PC-9 (cell line): ENCODE measurements around the gene CEACAM1. TPM values are rescaled to one million over a fixed set of nuclear protein-coding genes. Genes with fewer than 3 reads are reported as not detected.

Experiments
- BruUV-seq: library from RNA; stranded (reverse); fragments of 400-500 nt; replicated peaks from 2 replicates; lab custom pipeline; 2021; lab: Mats Ljungman, UMichigan
- CTCF ChIA-PET: fragments of 300-600 bp; sonication (Branson Sonifier 250); formaldehyde crosslinking; loops from one replicate; lab custom pipeline; 2022; ENCODE audit warnings: antibody characterized with exemption; lab: Charles Lee
- POLR2A ChIA-PET: fragments of 300-600 bp; sonication (Branson Sonifier 250); formaldehyde crosslinking; loops from one replicate; lab custom pipeline; 2022; ENCODE audit warnings: antibody characterized with exemption; ENCODE audit not compliant: unreplicated experiment; lab: Charles Lee
- DNase-seq, 2 experiments: peaks; one replicate each; pipeline versions ENCODE4 v3.0.0 to v3.0.0-alpha.2; 2015 to 2022; ENCODE audit warnings: mixed read lengths in 1 of 2
- H2AFZ ChIP-seq: fragments of 200-600 bp; sonication (generic); 2 replicates; pipeline ENCODE4 v1.8.1; 2017; ENCODE audit warnings: antibody characterized with exemption
- H3F3A ChIP-seq: fragments of 200-600 bp; sonication (generic); 2 replicates; pipeline ENCODE4 v1.8.1; 2017; ENCODE audit warnings: antibody characterized with exemption, mild to moderate bottlenecking, low read depth; ENCODE audit not compliant: insufficient read depth
- H3K27ac ChIP-seq: fragments of 200-600 bp; sonication (generic); 2 replicates; pipeline ENCODE4 v1.6.1; 2016; ENCODE audit warnings: mixed run types
- H3K27me3 ChIP-seq: fragments of 200-600 bp; sonication (generic); 2 replicates; pipeline ENCODE4 v1.6.1; 2016; ENCODE audit warnings: low read depth, mixed run types; ENCODE audit not compliant: insufficient read depth
- H3K36me3 ChIP-seq: fragments of 200-600 bp; sonication (generic); 2 replicates; pipeline ENCODE4 v1.6.1; 2016; ENCODE audit warnings: low read depth, mixed run types
- H3K4me1 ChIP-seq: fragments of 200-600 bp; sonication (generic); replicated peaks from 2 replicates; pipeline ENCODE4 v1.6.1; 2016; ENCODE audit warnings: mixed run types; ENCODE audit not compliant: insufficient read depth
- H3K4me2 ChIP-seq: fragments of 200-600 bp; sonication (generic); 2 replicates; pipeline ENCODE4 v1.6.1; 2017; ENCODE audit warnings: mixed run types
- H3K4me3 ChIP-seq: fragments of 200-600 bp; sonication (generic); 2 replicates; pipeline ENCODE4 v1.6.1; 2016; ENCODE audit warnings: mixed run types
- H3K79me2 ChIP-seq: fragments of 200-600 bp; sonication (generic); 2 replicates; pipeline ENCODE4 v1.6.1; 2017; ENCODE audit warnings: low read depth, mixed run types
- H3K9me2 ChIP-seq: fragments of 200-600 bp; sonication (generic); 2 replicates; pipeline ENCODE4 v1.8.1; 2017; ENCODE audit warnings: mild to moderate bottlenecking; ENCODE audit not compliant: insufficient read depth
- H3K9me3 ChIP-seq: fragments of 200-600 bp; sonication (generic); 2 replicates; pipeline ENCODE4 v1.8.1; 2016; ENCODE audit warnings: low read depth; ENCODE audit not compliant: insufficient read depth
- H4K20me1 ChIP-seq: fragments of 200-600 bp; sonication (generic); 2 replicates; pipeline ENCODE4 v1.8.1; 2017; ENCODE audit not compliant: insufficient read depth
- CTCF ChIP-seq: fragments of 200-600 bp; sonication (generic); conservative IDR thresholded peaks from 2 replicates; pipeline ENCODE4 v1.6.1; 2017; ENCODE audit warnings: mixed run types, antibody characterized with exemption, mild to moderate bottlenecking, moderate library complexity
- EZH2 ChIP-seq: fragments of 200-600 bp; sonication (generic); IDR thresholded peaks from 2 replicates; pipeline ENCODE4 v1.8.0; 2017; ENCODE audit warnings: antibody characterized with exemption, low read depth
- intact Hi-C: fragments of 100-400 bp; cut with micrococcal nuclease; formaldehyde crosslinking; loops from one replicate; pipeline ENCODE4 v1.10.0; 2022; ENCODE audit not compliant: unreplicated experiment
- total RNA-seq: library from RNA; stranded (reverse); gene quantifications from 2 replicates; pipeline ENCODE4 v1.2.3, GENCODE V29; 2021

Gene CEACAM1
- total RNA-seq, 1 experiment from 2014 or later: 1.6 TPM

GRCh38 chr19:42479736-42480135 lies 48.5 kb downstream of the CEACAM1 start:
- no peak overlapping the region; the same call in 1 of the 2 replicates for H3K27ac ChIP-seq
- H2AFZ ChIP-seq: no peak overlapping the region
- no peak overlapping the region for H3K4me3 ChIP-seq
- H3K27me3 ChIP-seq: no peaks in the 10 kb centered on the region
- peaks cover 14% of the 10 kb centered on the region; the same call in 1 of the 2 replicates for H3F3A ChIP-seq
- no peaks in the 10 kb centered on the region for H3K9me3 ChIP-seq
- H3K4me2 ChIP-seq: no peak overlapping the region
- intact Hi-C loops: no loop called here
- no peaks in the 10 kb centered on the region for H3K79me2 ChIP-seq
- POLR2A ChIA-PET: no interaction called here
- H4K20me1 ChIP-seq: no peaks in the 10 kb centered on the region
- DNase-seq: peak in 1 of 2 experiments; percentile 61
- no peaks in the 10 kb centered on the region for H3K36me3 ChIP-seq
- BruUV-seq: no TSS peak
- TF ChIP-seq CTCF (no peak), EZH2 (no peak)
- H3K4me1 ChIP-seq: peaks cover 19% of the 10 kb centered on the region
- CTCF ChIA-PET: interaction anchor here (0.6 kb wide), 1 partner anchor 445 kb away, joined by 6 read pairs; no protein-coding TSS in a partner anchor
- H3K9me2 ChIP-seq: no peaks in the 10 kb centered on the region

- no peak for TF ChIP-seq EZH2
- no peak for TF ChIP-seq CTCF
- Histone ChIP-seq H3K27me3 (no peaks in the 10 kb centered on the region), H3K36me3 (no peaks in the 10 kb centered on the region), H3K4me1 (peaks cover 19% of the 10 kb centered on the region), H3K79me2 (no peaks in the 10 kb centered on the region), H3K9me2 (no peaks in the 10 kb centered on the region), H3K27ac (no peak overlapping the region), H3K9me3 (no peaks in the 10 kb centered on the region), H3F3A (peaks cover 14% of the 10 kb centered on the region; the same call in 1 of the 2 replicates), H2AFZ (no peak overlapping the region), H4K20me1 (no peaks in the 10 kb centered on the region), H3K4me3 (no peak overlapping the region), H3K4me2 (no peak overlapping the region)
- no peak for DNase-seq
- ChIA-PET POLR2A (no interaction called here), CTCF (no interaction called here)
- BruUV-seq: no TSS peak
- intact Hi-C loops: no loop called here
Observed at GRCh38 chr19:42478765-42479311, 49.4 kb downstream of the CEACAM1 start.

GRCh38 chr19:42477933-42478332 lies 50.3 kb downstream of the CEACAM1 start:
- no peak overlapping the region for H2AFZ ChIP-seq
- no peaks in the 10 kb centered on the region for H3K79me2 ChIP-seq
- H3K4me3 ChIP-seq: no peak overlapping the region
- H4K20me1 ChIP-seq: no peaks in the 10 kb centered on the region
- no peak overlapping the region for H3K27ac ChIP-seq
- peaks cover 21% of the 10 kb centered on the region for H3K4me1 ChIP-seq
- TF ChIP-seq EZH2 (no peak), CTCF (no peak)
- ChIA-PET CTCF (interaction anchor here (0.7 kb wide), 1 partner anchor 30 kb away, joined by 6 read pairs; no protein-coding TSS in a partner anchor), POLR2A (no interaction called here)
- no peaks in the 10 kb centered on the region for H3K9me2 ChIP-seq
- H3K27me3 ChIP-seq: no peaks in the 10 kb centered on the region
- no peak overlapping the region for H3K4me2 ChIP-seq
- H3F3A ChIP-seq: peaks cover 15% of the 10 kb centered on the region; the same call in 1 of the 2 replicates
- intact Hi-C loops: no loop called here
- no peak for DNase-seq
- no peaks in the 10 kb centered on the region for H3K36me3 ChIP-seq
- no peaks in the 10 kb centered on the region for H3K9me3 ChIP-seq
- BruUV-seq: no TSS peak
